ENCODE data around the gene COL27A1.

COL27A1 gene

DNA sequence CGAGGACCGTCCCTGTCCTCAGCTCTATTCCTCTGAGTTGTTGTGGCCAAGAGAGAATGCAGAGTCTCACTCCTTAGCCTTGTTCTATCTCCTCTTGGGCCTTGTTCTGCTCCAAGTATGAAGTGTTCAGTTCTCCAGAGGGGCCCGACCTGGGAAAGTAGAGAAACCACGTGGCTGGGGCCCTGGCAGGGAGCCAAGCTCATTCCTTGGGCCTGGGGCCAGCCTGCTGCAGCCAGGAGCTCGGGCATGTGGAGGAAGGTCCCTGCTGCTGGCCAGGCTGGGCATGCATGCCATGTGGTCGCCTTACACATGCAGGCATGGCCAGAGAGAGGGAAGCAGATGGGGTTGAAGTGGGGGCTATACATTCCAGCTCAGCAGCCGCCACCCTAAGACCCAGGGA, 60.7 kb downstream of the COL27A1 start (continued):
- TF ChIP-seq ZNF48 (tag by site-specific recombination; IDR thresholded peaks at IDR 0.05) (no peak), ZNF223 (tag by site-specific recombination; IDR thresholded peaks at IDR 0.05) (no peak), GLIS1 (tag by site-specific recombination; IDR thresholded peaks at IDR 0.05) (no peak)

DNA sequence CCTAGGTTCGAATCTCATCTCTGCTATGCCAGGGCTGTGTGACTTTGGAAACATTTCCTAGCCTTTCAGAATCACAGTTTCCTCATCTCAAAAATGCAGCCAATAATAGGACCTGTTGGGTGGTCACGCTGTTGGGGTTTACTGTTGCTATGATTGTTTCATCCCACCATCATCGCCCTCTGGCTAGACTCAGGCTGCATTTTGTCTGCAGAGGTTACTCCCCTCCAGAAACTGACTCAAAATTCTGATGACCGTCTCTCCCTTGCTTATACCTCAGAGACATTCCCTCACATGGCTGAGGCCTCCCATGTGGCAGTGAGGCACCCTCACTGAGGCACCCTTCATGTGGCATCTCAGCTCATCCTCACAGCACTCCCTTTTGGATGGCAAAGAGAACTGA, 61.6 kb downstream of the COL27A1 start:
- no peak overlapping the region for H3K4me3 ChIP-seq (ENCODE audit: low read depth, low read length)
- peaks cover 3% of the 10 kb centered on the region; the same call in 1 of the 2 replicates for H3K4me1 ChIP-seq (ENCODE audit: control insufficient read depth, insufficient read depth, low read length)
- H3K9me3 ChIP-seq (ENCODE audit: control insufficient read depth, insufficient read depth, low read depth, low read length): no peaks in the 10 kb centered on the region
- H3K27ac ChIP-seq (ENCODE audit: extremely low read depth, low read depth, low read length): no peak overlapping the region
- TF ChIP-seq, protein P1, sequence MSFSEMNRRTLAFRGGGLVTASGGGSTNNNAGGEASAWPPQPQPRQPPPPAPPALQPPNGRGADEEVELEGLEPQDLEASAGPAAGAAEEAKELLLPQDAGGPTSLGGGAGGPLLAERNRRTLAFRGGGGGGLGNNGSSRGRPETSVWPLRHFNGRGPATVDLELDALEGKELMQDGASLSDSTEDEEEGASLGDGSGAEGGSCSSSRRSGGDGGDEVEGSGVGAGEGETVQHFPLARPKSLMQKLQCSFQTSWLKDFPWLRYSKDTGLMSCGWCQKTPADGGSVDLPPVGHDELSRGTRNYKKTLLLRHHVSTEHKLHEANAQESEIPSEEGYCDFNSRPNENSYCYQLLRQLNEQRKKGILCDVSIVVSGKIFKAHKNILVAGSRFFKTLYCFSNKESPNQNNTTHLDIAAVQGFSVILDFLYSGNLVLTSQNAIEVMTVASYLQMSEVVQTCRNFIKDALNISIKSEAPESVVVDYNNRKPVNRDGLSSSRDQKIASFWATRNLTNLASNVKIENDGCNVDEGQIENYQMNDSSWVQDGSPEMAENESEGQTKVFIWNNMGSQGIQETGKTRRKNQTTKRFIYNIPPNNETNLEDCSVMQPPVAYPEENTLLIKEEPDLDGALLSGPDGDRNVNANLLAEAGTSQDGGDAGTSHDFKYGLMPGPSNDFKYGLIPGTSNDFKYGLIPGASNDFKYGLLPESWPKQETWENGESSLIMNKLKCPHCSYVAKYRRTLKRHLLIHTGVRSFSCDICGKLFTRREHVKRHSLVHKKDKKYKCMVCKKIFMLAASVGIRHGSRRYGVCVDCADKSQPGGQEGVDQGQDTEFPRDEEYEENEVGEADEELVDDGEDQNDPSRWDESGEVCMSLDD (tag by site-specific recombination; IDR thresholded peaks at IDR 0.05): no peak
- TF ChIP-seq ZNF23 (tag by site-specific recombination; IDR thresholded peaks at IDR 0.05; ENCODE audit: borderline replicate concordance): no peak
- no peak for TF ChIP-seq ZNF404 (tag by site-specific recombination; IDR thresholded peaks at IDR 0.05)
- TF ChIP-seq, protein P2, sequence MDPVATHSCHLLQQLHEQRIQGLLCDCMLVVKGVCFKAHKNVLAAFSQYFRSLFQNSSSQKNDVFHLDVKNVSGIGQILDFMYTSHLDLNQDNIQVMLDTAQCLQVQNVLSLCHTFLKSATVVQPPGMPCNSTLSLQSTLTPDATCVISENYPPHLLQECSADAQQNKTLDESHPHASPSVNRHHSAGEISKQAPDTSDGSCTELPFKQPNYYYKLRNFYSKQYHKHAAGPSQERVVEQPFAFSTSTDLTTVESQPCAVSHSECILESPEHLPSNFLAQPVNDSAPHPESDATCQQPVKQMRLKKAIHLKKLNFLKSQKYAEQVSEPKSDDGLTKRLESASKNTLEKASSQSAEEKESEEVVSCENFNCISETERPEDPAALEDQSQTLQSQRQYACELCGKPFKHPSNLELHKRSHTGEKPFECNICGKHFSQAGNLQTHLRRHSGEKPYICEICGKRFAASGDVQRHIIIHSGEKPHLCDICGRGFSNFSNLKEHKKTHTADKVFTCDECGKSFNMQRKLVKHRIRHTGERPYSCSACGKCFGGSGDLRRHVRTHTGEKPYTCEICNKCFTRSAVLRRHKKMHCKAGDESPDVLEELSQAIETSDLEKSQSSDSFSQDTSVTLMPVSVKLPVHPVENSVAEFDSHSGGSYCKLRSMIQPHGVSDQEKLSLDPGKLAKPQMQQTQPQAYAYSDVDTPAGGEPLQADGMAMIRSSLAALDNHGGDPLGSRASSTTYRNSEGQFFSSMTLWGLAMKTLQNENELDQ (tag by site-specific recombination; IDR thresholded peaks at IDR 0.05; ENCODE audit: low read depth): no peak
- no peak for TF ChIP-seq TCF7L2 (IDR thresholded peaks at IDR 0.05; ENCODE audit: borderline replicate concordance, low read depth, low read length)
- no peak for TF ChIP-seq ZNF184 (tag by site-specific recombination; IDR thresholded peaks at IDR 0.05)
- TF ChIP-seq ZNF707 (tag by site-specific recombination; IDR thresholded peaks at IDR 0.05): no peak
- no peak for TF ChIP-seq ZNF354C (tag by site-specific recombination; IDR thresholded peaks at IDR 0.05; ENCODE audit: borderline replicate concordance, low read depth)
- TF ChIP-seq FEZF1 (tag by site-specific recombination; IDR thresholded peaks at IDR 0.05): no peak
- no peak for TF ChIP-seq SP3 (tag by site-specific recombination; IDR thresholded peaks at IDR 0.05)
- no peak for TF ChIP-seq ZNF146 (tag by site-specific recombination; IDR thresholded peaks at IDR 0.05)
- TF ChIP-seq, protein P3, sequence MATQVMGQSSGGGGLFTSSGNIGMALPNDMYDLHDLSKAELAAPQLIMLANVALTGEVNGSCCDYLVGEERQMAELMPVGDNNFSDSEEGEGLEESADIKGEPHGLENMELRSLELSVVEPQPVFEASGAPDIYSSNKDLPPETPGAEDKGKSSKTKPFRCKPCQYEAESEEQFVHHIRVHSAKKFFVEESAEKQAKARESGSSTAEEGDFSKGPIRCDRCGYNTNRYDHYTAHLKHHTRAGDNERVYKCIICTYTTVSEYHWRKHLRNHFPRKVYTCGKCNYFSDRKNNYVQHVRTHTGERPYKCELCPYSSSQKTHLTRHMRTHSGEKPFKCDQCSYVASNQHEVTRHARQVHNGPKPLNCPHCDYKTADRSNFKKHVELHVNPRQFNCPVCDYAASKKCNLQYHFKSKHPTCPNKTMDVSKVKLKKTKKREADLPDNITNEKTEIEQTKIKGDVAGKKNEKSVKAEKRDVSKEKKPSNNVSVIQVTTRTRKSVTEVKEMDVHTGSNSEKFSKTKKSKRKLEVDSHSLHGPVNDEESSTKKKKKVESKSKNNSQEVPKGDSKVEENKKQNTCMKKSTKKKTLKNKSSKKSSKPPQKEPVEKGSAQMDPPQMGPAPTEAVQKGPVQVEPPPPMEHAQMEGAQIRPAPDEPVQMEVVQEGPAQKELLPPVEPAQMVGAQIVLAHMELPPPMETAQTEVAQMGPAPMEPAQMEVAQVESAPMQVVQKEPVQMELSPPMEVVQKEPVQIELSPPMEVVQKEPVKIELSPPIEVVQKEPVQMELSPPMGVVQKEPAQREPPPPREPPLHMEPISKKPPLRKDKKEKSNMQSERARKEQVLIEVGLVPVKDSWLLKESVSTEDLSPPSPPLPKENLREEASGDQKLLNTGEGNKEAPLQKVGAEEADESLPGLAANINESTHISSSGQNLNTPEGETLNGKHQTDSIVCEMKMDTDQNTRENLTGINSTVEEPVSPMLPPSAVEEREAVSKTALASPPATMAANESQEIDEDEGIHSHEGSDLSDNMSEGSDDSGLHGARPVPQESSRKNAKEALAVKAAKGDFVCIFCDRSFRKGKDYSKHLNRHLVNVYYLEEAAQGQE (tag by site-specific recombination; IDR thresholded peaks at IDR 0.05): no peak
- no peak for TF ChIP-seq ZNF394 (tag by site-specific recombination; IDR thresholded peaks at IDR 0.05; ENCODE audit: borderline replicate concordance)
- ChIA-PET POLR2A (no interaction called here), CTCF (no interaction called here)
- no peaks in the 10 kb centered on the region for H3K36me3 ChIP-seq (ENCODE audit: control insufficient read depth in 2 of 2, insufficient read depth in 1 of 2, low read length in 2 of 2)

Data from HEK293 (cell line).